Hepatocyte (in vitro differentiated cells): ENCODE data around the gene FAM25G.
"Not testable (repeated sequence)": the region's sequence is repeated elsewhere in the genome, so short reads cannot be mapped to it uniquely, and the experiment has no call there.

Experiments used
- EZH2 ChIP-seq: fragments of 200-600 bp; sonication (generic); IDR thresholded peaks from 2 replicates; pipeline ENCODE4 v1.6.1; 2016; ENCODE audit warnings: antibody characterized with exemption, mild to moderate bottlenecking, borderline replicate concordance
- EZH2phosphoT487 ChIP-seq: fragments of 200-600 bp; sonication (generic); IDR thresholded peaks from one replicate; pipeline ENCODE4 v1.6.1; 2018; ENCODE audit warnings: antibody characterized with exemption, mild to moderate bottlenecking, low read depth, moderate library complexity; ENCODE audit not compliant: unreplicated experiment, severe bottlenecking
- TF ChIP-seq, protein P1 (sequence below): fragments of 200-600 bp; sonication (generic); IDR thresholded peaks from 2 replicates; pipeline ENCODE4 v1.5.1; 2016; ENCODE audit warnings: antibody characterized with exemption, mild to moderate bottlenecking; ENCODE audit not compliant: poor library complexity

DNA sequence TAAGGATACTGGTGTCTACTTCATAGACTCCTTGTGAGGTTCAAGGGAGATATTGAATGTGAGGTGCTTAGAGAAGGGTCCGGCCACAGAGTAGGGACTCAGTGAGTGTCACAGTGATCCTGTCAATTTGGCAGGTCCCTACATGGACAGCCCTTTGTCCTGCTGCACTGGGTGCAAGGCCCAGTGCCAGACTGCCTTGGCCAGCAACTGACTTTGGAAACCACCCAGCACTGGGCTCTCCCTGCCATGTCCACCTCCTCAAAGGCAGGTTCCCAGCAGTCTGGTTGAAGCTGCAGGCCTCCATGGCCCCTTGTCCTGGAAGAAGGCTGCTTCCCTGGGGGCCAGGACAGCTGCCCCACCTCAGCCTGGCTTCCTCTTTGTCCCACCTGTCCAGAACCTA lies 9.1 kb downstream of the FAM25G start:
- TF ChIP-seq, protein P1, sequence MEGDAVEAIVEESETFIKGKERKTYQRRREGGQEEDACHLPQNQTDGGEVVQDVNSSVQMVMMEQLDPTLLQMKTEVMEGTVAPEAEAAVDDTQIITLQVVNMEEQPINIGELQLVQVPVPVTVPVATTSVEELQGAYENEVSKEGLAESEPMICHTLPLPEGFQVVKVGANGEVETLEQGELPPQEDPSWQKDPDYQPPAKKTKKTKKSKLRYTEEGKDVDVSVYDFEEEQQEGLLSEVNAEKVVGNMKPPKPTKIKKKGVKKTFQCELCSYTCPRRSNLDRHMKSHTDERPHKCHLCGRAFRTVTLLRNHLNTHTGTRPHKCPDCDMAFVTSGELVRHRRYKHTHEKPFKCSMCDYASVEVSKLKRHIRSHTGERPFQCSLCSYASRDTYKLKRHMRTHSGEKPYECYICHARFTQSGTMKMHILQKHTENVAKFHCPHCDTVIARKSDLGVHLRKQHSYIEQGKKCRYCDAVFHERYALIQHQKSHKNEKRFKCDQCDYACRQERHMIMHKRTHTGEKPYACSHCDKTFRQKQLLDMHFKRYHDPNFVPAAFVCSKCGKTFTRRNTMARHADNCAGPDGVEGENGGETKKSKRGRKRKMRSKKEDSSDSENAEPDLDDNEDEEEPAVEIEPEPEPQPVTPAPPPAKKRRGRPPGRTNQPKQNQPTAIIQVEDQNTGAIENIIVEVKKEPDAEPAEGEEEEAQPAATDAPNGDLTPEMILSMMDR = not testable (repeated sequence)
- TF ChIP-seq EZH2, EZH2phosphoT487: not testable (repeated sequence)
